WI38 (cell line): Measurements from ENCODE around the gene TNFRSF4.

ENCODE experiments used
- H3K4me3 ChIP-seq: 2 replicates; pipeline ENCODE4 v1.5.1; 2011; ENCODE audit warnings: low read depth, mild to moderate bottlenecking, control low read depth, low read length
- TF ChIP-seq, protein P1 (sequence below): IDR thresholded peaks from 2 replicates; pipeline ENCODE4 v1.5.1; 2012; ENCODE audit warnings: low read depth, mild to moderate bottlenecking, control low read depth, low read length

TNFRSF4 gene

DNA sequence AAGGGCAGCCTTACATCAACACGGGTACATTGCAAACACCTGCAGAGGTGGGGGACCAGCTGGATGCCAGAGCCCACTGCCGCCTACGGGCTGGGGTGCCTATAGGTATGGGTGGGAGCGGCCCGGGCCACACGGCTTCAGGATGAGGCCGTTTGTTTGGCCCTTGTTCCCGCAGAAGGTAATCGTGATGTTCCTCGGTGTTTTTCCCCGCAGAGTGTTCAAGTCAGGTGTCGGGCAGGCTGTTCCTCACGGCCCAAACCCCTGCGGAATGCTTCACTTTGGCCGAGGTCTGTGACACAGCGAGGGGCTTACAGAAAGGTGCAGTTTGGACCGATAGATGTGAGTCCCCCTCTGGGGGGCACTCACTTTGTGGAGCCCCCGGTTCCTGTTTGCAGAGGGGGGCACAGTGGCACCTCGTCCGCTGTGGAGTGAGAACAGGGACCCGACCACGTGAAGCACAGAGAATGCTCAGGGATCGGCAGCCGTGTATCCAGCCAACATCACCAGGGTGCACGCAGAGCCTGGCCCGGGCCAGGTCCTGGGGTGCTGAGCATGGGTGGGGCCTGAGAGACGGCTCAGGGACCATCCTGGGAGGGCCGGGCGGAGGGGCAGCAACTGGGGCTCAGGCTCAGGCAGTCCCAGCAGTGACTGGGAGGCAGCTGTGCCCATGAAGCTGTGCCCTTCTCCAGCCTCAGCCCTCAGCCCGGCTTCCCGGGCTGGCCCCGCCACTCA lies 40.7 kb downstream of the TNFRSF4 start:
- TF ChIP-seq, protein P1, sequence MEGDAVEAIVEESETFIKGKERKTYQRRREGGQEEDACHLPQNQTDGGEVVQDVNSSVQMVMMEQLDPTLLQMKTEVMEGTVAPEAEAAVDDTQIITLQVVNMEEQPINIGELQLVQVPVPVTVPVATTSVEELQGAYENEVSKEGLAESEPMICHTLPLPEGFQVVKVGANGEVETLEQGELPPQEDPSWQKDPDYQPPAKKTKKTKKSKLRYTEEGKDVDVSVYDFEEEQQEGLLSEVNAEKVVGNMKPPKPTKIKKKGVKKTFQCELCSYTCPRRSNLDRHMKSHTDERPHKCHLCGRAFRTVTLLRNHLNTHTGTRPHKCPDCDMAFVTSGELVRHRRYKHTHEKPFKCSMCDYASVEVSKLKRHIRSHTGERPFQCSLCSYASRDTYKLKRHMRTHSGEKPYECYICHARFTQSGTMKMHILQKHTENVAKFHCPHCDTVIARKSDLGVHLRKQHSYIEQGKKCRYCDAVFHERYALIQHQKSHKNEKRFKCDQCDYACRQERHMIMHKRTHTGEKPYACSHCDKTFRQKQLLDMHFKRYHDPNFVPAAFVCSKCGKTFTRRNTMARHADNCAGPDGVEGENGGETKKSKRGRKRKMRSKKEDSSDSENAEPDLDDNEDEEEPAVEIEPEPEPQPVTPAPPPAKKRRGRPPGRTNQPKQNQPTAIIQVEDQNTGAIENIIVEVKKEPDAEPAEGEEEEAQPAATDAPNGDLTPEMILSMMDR = no peak
- no peak overlapping the region for H3K4me3 ChIP-seq

DNA sequence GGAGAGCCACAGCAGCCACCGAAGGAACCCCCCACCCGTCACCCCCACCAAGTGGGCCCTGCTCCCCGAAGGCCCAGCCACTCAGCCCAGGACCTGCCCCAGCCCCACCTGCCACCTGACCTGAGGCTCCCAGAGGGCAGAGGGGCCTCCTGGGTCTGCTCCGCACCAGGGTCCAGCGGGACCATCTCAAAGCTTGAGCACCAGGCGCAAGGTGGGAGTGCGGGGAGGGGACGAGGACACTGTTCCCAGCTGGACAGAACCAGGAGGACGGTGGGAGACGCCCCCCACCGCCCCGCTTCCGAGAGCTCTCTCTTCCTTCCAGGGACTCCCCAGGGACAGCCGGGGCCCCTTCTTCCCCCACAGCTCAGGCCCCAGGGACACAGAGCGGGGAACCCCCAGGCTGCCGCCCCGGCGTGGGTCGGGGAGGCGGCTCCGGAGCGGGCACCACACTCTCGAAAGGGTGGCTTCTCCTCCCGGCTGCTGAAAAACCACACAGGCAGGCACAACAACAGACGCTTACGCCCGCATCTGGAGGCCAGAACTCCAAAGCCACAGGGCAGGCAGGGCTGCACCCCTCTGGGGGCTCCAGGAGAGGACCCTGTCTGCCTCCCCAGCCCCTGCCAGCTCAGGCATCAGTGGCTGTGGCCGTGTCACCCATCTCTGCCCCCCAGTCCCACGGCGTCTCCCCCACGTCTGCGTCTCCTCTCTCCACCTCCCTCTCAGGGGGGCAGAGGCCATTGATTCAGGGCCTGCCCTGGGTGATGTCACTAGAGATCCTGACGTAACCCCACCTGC lies 42.2 kb downstream of the TNFRSF4 start:
- TF ChIP-seq, protein P1 = no peak
- H3K4me3 ChIP-seq = no peak overlapping the region

DNA sequence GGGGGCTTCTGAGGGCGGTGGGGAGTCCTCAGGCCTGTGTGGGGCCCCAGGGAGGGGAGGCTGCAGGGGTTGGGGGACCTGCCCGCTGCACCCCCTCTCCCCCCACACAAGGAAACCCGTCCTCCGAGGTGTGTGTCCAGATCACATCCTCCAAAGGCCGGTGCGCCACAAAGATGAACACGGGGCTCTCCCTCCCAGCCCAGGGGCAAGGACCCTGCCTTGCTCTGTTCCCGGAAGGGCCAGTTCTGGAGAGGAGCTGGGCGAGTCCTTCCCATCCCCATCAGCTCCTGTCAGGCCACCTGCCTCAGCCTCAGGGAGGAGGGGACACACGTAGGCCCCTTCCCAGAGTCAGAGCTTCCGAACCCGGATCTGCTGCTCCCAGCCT lies 42.8 kb downstream of the TNFRSF4 start:
- H3K4me3 ChIP-seq = no peak overlapping the region
- TF ChIP-seq, protein P1 = no peak

DNA sequence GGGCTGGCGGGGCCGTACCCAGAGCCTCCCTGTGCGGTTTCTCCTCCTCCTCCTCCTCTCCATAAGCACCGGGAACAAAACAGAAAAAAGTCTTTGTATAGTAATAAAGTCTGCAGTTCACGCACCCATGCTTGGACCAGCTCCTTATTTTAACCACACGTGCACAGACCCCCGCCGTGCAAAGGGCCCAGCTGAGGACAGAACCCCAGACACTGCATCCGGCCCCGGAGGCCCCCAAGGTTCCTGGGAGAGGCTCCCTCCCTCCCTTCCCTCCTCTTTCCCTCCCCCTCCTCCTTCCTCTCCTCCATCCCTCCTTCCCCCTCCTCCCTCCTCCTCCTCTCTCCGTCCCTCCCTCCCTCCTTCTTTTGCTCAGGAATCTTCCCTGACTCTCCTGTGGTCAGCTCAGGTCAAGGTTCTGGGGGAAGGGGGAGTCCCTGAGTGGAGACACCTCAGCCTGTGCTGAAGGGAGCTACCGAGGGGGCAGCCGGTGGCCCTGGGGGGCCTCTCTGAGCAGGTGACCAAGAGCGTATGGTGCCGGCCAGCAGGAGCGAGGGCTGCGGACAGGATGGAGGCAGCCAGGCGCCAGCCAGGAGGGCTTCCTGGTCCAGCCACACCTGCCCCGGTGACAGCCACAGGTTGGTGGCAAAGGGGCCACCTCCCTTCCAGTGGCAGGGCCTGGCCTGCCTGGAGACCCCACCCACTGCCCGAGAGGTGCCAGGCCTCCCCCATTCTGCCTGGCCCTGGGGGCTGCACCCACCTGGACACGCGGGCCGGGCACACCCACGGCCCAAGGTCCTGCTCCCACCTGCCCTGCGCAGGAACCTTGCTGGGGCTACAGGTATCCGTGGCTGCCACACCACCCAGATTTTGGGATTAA lies 43.5 kb downstream of the TNFRSF4 start:
- TF ChIP-seq, protein P1 = no peak
- no peak overlapping the region for H3K4me3 ChIP-seq

DNA sequence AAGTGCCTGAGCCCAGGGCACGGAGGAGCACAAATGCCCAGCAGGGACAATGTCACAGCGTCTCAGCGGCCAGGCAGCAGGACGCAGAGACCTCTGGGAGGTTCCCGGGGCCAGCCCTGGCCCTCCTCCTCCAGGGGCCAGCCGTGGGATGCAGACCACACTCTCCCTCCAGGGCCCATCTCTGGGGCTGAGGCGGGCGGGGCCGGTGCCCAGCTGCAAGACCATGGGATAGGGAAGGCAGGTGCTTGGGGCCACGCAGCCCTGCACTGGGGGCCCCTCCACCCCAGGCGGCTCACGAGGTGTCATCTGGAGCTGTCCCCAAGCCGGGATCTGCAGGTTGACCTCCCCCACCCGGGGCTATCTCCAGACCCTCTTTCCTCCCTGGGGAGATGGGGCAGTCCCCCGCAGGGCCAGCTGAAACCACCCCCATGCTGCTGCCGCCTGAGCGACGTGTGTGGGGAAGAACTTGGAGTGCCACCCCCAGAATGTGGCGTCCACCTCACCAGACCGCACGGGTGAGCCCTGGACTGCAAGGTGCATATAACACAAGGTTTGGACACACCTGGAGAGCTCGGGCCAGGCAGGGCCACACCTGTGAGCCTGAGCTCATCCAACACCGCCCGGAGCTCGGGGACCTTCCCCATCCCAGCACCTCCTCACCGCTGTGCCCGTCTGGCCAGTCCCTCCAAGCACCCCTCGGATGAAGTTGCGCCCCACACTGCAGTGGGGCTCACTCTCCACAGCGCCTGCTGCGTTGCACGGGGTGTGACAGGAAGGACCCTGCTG lies 44.3 kb downstream of the TNFRSF4 start:
- TF ChIP-seq, protein P1 = no peak

DNA sequence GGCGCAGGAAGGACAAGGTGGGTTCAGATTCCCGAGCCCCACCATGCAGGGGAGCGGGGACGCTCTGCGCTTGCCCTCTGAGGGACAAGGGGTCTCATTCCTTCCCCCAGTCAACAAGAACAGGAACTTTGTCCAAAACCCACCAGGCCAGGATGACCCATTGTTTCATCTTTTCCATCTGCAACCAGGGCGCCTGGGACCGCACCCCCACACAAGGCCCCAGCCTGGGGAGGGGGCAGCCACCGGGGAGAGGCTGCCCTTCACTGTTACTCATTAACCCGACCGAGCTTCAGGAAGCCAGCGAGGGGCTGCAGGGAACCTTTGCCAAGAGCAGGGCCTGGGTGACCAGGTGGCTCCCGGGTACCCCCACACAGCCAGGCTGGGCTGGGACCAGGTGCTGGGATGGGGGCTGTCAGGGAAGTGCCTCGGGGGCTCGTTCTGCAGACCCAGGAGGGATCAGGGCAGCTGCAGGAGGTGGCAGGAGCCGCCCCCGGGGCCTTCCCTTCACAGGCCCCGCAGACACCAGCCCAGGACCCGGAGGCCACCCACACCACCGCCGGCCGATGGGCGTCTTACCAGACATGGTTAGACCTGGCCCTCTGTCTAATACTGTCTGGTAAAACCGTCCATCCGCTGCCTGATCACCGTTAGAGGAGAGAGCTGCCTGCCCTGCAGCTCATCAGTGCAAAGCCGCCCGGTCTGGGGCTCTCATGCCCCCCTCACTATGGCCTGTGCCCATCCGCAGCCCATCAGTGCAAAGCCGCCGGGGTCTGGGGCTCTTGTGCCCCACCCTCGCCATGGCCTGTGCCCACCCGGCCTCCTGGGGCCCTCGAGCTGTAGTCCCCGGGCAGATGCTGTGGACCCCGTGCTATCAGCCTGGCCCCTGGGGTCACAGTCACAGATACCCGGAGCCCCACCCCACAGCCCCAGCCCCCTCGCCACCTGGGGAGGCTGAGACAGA lies 45.2 kb downstream of the TNFRSF4 start:
- H3K4me3 ChIP-seq = no peak overlapping the region
- TF ChIP-seq, protein P1 = no peak

More for the DNA sequence above, 44.3 kb downstream of the TNFRSF4 start:
- no peak overlapping the region for H3K4me3 ChIP-seq
